Retina (tissue), 1 donor: ENCODE measurements around the gene SLC1A7.

Source experiments
- DNase-seq: peaks from one replicate; pipeline ENCODE4 v3.0.0-alpha.2; 2016

Gene SLC1A7

DNA sequence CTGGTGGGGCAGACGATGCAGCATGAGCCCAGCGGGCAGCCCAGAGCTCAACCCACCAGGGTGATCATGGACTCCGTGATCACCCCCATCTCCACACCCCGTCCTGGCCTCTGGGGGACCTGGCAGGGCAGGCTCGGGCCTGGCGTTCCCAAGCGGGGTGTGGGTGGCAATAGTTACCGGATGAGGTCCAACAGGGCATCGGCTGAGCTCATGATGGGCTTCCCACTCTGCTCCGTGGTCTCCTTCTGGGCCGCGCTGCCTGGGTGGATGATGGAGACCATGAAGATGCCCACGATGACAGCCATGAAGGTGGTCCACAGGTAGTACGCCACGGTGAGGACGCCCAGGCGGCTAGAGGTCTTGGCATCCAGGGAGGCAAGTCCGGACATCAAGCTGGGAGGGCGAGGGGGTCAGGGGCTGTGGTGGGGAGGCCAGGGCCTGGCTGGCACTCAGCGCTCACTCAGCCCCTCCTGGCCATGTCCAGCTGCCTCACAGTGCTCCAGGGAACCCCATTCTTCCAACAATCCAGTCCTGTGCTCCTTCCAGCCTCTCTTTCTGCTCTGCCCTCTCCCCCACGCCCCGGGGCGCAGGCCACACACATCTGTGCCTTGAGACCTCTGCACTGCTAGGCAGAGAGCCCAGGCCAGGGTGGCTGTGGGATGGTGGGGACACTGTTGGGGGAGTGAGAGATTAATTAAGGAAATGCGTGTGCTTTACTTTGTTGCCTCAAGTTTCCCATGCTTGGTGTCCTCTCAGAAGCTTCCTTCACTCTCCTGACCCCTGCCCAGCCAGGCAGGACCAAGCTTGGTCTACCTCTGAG, 27.6 kb downstream of the SLC1A7 start:
- no peak for DNase-seq

DNA sequence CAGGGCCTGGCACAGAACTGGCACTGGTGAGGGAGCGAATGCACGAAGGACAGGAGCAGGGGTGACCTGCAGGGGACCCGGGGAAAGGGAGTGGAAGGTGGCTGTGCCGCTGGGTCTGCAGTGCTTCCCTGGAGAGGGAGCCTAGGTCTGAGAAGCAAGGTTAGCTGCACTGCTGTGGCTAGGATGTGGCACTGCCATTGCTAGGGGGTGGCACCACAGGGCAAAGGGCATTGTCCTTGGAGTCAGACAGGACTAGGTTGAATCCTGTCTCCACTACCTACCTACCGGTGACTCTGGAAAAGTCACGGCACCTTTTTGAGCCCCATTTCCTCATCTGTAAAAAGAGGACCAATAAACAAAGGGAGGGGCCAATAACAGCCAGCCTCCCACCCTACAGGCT, 28.3 kb downstream of the SLC1A7 start:
- no peak for DNase-seq

DNA sequence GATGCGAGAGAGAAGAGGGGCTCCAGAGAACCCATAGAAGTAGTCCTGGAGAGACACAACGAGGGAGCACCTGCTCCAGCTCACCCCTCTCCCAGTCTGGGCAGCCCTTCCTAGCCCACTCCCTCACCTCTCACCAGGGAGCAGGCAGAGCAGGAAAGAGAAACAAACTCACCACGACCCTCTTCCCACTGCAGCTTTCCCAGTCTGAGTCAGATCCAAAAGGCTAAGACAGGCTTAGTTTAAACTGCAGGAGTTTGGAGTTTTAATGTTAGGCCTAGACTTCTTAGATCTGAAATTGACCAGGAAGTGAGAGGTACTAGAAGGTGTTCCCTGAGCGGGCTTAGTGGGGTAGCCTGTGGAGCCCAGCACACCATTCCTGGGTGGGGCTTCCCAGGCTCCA, 29.6 kb downstream of the SLC1A7 start:
- no peak for DNase-seq

DNA sequence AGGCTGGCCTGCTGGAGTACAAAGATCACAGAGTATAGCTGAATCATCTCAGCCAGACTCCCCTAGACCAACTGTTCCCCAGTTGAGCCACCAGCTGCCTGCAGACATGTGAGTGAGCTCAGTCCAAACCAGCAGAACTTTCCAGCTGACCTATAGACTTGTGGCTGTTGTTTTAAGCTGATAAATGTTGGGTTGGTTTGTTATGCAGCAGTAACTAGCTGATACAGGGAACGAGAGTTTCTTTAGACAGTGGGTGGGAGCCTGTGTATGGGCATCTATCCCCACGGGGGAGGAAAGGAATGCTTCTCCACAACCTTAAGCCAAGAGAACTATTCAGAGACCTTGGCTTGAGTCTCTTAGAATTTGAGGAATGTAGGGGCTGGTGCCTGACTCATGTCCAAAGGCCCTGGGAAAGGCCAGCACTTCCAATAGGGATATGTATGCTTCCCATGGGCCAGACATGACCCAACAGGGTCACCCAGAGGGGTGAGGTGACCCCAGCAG, 30.1 kb downstream of the SLC1A7 start:
- DNase-seq: no peak

DNA sequence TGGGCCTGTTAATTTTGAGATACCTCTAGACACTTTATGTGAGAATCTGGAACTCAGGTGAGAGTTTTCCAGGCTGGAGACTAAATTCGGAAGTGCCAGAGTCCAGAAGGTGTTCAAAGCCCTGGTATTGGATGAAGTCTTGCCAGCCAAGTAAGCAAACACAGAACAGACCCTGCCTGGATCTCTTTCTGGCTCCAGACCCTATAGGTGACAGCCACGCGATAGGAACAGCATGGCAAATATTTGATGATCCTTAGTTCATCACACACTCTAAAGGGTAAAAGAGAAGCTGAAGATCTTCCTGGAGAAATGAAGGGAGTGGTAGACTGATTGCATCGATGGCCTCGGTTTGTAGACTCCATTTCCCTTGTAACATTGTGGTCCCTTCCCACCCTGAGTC, 30.7 kb downstream of the SLC1A7 start:
- no peak for DNase-seq

DNA sequence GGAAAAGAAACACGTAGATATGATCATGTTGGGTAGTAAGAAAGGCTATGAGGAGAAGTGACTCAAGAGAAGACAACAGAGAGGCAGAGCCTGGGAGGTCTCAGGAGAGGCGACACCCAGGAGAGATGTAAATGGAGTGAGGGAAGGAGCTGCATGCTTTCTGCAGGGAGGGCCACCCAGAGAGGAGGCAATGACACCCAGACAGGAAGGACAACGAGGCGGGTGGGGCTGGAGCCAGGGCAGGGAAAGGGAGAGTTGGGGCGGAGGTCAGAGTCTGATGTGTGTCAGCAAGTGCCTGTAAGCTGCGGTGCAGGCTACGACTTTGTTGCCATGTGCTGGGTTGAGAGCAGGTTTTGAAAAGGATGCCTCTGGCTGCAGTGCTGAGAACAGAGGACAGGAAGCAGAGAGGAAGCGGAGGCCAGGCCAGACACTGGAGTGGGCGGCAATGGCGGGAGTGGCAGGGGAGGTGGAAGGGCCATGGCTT, 31.3 kb downstream of the SLC1A7 start:
- DNase-seq: no peak

DNA sequence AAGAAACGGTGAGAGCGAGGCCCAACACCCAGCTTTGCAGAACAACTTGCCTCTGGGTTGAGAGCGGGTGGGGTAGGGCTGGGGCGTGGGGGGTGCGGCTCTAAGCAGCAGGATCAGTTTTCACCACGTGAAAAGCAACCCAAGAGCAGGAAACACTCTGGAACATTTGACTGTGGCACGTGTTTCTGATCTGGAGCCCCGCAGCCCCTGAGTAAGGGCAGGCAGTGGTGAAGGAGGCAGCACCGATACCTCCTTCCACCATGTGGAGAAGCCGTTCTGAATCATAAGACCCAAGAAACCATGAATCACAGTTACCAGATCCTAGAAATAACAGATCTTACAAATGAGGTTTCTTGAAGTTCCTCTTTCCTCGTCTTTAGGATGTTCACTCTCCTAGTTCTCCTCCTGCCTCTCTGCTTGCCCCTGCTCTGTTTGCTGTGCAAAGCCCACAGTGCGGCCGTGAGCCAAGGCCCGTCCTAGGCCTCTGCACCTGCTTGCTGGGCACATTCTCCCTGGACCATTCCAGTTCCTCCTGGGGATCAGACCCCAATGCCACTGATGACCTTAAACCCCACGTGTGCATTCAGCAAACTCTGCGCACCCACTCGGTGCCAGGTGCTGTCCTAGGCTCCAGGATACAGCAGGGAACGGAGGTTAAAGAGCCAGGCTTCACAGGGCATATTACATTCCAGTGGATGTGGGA, 31.9 kb downstream of the SLC1A7 start:
- no peak for DNase-seq

DNA sequence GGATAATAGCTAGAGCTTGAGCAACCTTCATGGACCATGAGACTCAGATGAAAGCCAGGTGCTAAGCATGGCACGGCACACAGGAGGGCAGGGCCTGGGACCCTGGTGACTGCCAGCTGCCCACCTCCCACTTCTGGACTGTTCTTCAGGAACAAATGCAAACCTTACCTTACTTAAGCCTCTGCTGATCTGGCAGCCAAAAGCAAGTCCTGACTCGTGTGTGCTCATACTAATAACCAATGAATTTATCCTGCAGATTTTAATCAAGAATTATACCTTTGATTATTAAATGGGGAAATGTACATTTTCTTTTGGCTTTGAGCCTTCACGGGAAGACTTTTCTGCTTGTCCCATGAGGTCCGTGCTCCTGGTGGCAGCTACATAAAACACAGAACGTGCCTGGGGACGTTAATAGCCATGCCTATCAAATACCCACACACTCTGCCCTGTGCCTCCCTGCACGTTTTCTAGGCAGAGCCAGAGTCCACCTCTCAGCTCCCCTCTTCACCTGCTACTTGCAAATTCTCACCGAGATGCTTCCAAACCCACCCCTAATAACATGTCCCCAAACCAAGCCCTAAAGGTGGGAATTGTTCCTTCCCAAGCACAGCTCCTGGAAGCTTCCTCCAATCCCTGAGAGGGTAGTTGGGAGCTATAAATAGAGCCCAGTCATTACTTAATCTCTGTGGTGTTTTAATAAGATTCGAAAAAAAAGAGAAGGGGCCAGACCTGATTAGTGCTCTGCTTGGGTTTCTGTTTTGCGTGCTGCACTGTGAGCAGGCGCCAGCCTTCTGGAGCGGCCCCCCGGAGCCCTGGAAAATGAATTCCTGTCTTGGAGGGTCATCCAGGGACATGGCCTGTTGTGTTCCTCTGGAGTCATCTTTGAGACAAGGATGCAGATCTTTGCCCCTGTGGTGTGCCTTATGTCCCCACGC, 33.5 kb downstream of the SLC1A7 start:
- DNase-seq: no peak

DNA sequence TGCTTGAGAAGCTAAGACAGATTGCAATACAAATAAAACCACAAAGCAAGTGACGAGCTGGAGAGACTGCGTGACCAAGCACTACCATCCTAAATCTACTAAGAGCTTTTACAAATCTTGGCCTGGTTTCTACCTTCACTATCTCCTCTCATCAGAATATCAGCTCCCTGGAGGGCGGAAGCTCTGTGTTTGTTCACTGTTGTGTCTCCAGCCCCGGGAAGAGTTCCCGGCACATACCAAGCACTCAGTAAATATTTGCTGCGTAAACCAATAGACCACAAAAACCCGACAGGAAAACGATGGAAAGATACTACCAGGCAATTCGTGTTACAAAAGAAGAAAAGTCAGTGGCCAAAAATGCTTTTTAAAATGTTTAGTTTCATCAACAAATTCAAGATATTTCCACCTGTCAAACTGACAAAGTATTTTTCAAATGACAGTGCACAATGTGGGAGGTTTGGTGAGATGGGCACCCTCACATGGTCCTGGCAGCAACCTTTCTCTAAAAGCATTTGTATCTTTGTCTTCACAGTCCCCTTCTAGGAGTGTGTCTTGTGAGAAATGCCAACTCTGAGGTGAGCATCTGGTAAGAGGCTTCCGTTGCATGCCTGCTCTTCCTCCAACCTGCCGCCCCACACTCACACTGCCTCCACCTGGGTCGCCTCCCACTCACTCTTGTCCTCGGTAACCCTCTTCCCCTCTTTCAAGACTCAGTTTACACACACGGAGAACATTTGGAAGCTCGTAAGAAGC, 34.7 kb downstream of the SLC1A7 start:
- DNase-seq: no peak

DNA sequence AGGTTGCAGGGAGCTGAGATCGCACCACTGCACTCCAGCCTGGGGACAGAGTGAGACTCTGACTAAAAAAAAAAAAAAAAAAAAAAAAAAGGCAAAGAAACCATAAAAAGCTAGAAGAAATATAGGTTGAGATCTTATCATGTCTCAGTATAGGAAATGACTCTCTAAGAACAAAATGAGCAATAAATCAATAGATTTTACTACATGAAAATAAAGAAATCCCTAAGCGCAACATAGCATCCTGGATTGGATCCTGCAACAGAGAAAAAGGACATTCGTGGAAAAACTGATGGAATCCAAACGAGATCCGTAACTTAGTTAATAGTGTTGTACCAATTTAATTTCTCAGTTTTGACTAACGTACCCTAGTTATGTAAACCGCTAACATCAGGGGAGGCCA, 35.3 kb downstream of the SLC1A7 start:
- DNase-seq: no peak

DNA sequence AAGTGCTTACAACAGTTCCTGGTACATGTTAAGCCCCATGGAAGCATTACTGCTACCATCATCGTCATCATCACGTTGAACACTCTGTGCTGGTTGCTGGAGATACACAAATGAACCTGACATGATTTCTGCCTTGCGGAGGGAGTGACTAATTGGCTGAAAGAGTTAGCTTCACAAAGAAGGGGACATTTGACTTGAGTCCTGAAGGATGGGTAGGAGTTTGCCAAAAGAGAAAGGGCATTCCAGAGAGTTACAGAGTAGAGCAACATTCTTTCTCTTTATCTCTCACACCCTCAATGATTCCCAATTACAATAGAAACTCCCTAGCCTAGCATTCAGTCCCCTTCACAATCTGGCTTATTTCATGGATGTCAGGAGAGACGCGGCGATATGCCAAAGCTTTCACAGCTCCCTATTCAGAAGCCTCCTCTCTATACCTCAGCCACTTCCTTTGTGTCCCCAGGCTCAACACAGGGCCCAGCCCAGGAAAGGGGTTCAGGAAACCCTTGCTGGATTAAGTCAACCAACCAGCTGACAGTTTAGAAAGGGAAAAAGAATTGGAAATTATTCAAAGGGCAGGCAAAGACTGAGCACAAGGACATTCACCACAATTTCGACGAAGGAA, 38.0 kb downstream of the SLC1A7 start:
- no peak for DNase-seq

DNA sequence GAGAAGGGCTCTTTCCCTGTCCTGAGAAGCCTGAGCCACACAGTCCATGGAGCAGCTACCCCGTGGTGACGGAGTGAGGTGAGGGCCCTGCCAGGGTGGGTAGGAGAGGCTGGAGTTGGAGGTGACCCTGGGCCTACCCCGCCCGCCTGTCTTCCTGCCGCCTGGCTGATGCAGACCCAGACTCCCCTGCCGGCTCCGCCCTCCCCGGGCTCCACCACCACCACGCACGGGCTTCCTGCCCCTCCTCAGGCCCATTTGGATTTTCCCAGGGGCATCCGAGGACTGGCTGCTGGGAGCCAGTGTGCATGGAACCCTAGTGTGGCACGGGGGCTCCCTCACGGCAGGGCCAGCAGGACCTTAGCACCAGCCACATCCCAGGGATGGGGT, 47.9 kb downstream of the SLC1A7 start:
- no peak for DNase-seq

DNA sequence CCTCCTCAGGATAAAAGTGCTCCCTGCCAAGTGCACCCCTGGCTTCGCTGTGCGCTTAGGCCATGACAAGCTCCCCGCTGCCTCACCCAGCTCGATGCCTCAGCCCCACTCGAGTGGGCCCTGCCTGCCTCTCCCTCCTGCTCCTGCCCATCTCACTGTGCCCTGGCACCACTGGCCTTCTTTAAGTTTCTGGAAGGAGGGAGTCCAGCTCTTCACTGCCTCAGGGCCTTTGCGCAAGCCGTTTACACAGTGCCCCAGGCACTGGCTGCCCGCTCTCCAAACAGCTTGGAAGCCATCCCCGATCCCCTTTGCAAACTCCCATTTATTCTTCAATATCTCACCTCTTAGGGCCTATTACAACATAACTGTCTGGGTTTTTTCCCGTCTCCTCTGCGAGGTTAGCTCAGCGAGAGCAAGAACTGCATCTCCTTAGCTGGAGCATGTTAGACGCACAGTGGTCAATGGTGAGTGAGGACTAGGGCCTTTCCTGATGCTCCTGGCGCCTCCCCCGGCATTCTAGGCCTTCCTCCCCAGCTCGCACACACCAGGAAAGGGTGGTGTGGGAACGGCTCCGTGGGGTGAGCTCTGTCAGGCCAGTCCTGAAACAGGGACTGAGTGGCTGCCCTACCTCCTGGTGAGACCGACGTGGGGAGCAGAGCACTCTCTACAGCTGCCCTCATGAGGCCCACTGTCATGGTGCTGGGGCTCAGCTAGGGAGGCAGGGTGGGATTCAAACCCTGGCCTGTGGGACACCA, 48.5 kb downstream of the SLC1A7 start:
- no peak for DNase-seq

DNA sequence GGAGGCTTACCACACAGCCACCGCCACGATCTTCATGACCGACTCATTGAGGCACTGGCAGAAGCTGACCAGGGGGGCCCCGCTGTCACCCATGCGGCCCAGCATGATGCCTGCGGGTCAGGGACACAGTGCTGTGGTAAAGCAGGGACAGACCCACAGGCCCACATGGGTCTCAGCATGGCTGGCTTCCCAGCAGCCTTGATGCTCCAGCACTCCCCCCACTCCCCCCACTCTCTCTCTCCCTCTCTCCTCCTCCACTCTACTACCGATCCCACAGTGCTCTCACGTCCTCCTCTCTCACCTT, 49.0 kb downstream of the SLC1A7 start:
- DNase-seq: no peak

DNA sequence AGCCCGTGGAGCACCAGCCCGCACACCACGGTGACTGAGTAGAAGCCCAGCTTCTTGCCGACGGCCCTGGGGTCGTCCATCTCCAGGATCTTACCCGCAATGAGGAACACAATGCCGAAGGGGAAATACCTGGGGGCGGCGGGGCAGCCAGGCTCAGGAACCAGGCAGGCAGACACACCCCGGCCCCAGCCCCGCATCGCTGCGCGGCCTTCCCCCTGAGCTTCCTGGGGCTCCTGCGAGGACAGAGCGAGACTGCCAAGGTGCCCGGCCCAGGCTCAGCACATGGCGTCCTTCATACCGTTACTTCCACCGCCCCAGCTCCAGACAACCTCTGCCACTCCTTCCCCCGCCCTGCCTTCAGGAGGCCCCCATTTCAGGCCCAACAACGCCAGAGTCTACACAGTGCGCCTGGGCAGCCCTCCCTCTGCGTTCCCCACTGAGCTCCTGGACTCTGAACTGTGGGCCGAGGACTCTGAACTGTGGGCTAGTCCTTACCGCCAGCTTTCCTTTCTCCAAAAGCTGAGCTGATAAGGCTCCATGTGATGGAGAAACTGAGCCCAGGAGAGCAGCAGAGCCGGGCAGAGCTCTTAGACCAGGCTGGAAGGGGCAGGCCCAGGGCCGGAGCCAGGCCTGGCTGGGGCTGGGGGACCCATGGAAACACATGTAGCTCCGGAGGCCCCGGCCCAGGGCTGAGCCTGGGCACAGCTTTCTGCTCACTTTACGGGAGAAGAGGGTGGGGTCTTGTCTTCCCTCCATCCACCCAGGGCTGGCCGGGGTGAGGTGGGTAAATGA, 49.6 kb downstream of the SLC1A7 start:
- DNase-seq: no peak

DNA sequence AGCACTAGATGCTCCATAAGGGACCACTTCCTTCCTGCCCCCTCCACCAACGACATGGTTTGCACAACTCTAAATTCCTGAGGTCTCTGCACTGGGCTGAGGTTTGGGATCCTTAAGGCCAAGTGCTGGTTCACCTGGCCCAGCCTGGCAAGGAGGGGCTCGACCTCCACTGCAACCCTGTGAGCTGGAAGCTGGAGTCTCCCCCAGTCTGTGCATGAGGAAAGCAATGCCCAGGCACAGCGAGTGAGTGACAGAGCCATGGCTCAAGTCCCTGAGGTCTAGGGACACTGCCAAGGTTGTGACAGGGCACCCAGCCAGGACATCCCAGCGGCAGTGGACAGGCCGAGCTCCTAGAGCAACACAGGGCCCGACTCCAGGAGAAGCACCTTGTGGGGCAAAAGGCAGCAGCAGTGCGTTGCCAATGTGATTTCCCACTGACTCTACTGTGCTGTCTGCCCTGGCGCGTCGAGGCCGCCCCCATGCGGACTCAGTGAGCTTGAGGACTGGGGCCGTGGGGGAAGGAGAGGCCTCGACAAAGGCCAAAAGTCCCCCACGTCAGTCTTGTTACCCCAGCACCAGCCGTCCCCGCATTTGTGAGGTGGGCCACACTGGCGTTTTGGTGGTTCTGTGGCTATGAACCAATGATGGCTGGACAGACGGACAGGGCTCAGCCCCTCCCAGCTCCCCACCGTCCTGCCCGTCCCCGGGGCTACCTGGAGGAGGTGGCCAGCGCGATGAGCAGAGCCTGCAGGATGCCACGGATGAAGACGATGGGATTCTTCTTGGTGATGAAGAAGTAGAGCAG, 50.4 kb downstream of the SLC1A7 start:
- DNase-seq: no peak

DNA sequence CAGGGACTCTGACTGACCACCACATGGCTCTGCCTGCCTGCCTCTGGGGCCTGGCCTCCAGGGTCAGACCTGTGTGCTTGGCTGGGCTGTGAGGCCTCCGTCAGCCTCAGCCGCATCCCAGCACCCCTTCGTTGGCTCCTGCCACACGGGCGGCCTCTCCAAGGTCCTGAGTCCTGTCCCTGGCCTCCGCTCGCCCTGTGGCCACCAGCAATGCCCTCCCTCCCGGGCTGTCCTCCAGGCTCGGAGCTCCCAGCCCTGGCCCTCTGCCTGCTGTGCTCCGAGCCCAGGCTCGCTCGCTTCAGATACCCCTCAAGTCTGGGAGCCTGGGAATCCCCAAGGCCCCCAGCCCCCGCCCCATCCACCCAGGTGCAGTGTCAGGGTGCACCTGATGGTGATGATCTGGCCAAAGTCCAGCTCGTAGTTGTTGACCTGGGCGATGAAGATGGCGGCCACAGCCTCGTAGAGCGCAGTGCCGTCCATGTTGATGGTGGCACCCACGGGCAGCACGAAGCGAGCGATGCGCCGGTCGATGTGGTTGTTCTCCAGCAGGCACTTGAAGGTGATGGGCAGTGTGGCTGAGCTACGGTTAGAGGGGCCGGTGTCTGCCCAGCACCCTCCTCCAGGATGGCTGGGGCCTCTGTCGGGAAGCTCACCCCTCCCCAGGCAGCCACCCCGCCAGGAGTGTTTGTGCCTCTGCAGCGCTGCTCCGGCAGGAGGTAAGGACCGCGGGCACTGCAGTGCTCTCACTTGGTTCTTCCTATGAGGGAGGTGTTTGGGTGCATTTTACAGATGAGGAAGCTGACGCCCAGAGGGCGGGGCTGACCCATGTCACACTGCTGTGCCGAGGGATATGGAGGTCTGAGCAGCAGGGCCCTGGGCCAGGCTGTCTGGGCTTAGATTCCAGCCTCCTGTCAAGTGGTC, 52.0 kb downstream of the SLC1A7 start:
- DNase-seq: no peak

DNA sequence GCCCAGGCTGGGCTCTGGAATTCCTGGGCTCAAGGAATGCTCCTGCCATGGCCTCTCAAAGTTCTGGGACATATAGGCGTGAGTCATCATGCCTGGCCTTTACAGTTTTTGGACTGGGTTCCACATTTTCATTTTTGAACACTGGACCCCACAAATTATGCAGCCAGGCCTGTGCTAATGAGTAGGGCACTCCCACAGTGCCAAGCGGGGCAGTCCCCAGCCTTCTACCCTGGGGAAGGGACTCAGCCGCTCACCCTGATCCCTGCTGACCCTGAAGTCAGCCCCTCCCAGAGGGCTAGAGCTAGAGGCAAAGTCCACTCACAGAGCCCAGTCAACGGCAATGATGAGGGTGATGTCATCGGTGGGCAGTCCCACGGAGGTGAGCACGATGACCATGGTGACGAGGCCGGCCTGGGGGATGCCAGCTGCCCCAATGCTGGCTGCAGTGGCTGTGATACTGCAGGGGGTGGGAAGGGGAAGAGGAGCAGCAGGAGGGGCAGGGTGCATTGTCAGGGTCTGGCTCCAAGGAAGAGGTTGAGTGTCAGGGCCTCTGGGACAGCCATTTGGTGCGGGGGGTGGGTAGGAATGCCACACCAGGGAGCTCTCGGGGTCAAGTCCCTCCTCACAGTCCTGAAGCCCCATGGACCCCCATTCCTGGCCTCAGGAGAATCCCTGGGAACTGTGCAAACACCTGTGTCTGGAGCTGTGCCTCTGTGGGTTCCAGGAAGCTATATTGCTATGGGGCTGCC, 52.8 kb downstream of the SLC1A7 start:
- DNase-seq: no peak
